Measurements from ENCODE around the gene POM121L2.

POM121L2 gene

GRCh38 chr6:27279513-27280063 is 32.5 kb downstream of the POM121L2 start:
- no CpG with 5 or more reads among the region's 24 CpGs for WGBS, 2 donors (ENCODE audit: extremely low coverage in 2 of 2, insufficient read length in 2 of 2, insufficient replicate concordance in 1 of 2)
- Histone ChIP-seq H3K4me1 (ENCODE audit: control insufficient read depth in 2 of 2, insufficient read depth in 1 of 2, low read depth in 1 of 2, low read length in 2 of 2) (peaks cover 0 to 2% of the 10 kb centered on the region in 2 donors), H3K4me2 (ENCODE audit: insufficient read depth, low read length, poor library complexity, severe bottlenecking) (peak overlapping the region; percentile 85), H3K4me3 (ENCODE audit: low read length in 2 of 2) (peak overlapping the region; percentile 51 to 83), H4K8ac (ENCODE audit: low read depth, low read length) (no peak overlapping the region), H4K91ac (ENCODE audit: low read depth, low read length, poor library complexity) (no peak overlapping the region), H3K14ac (ENCODE audit: low read length) (peak overlapping the region; percentile 12), H3K27ac (replicated peaks; ENCODE audit: low read length) (no peak overlapping the region), H3K79me1 (ENCODE audit: low read depth, low read length) (no peaks in the 10 kb centered on the region), H2AK5ac (ENCODE audit: low read depth, low read length) (no peak overlapping the region), H3K27me3 (ENCODE audit: control insufficient read depth in 3 of 3, insufficient read depth in 3 of 3, low read depth in 1 of 3, low read length in 3 of 3) (peaks cover 0 to 19% (median 0%) of the 10 kb centered on the region in 3 experiments), H3K4ac (ENCODE audit: low read length) (no peak overlapping the region), H2BK15ac (ENCODE audit: low read length) (no peak overlapping the region), H2BK12ac (ENCODE audit: low read length) (no peak overlapping the region), H2BK5ac (ENCODE audit: low read length) (no peak overlapping the region), H2BK120ac (ENCODE audit: low read depth, low read length) (no peak overlapping the region), H2AFZ (ENCODE audit: low read length) (peak overlapping the region; percentile 37), H3K9ac (ENCODE audit: low read depth, low read length, poor library complexity) (peak overlapping the region; percentile 79), H3K18ac (ENCODE audit: low read length) (peak overlapping the region; percentile 31), H3K9me3 (replicated peaks in 1 of 2; ENCODE audit: control insufficient read depth in 2 of 2, insufficient read depth in 1 of 2, low read depth in 1 of 2, low read length in 2 of 2) (peaks cover 0 to 4% of the 10 kb centered on the region in 2 donors), H3K36me3 (replicated peaks in 1 of 2; ENCODE audit: control insufficient read depth in 2 of 2, insufficient read depth in 2 of 2, low read length in 2 of 2) (no peaks in the 10 kb centered on the region), H3K23ac (ENCODE audit: low read depth, low read length, poor library complexity) (no peak overlapping the region)
- DNase-seq (ENCODE audit: low spot score), result no peak

GRCh38 chr6:27275025-27275956 is 36.8 kb downstream of the POM121L2 start:
- no peak overlapping the region for H3K4ac ChIP-seq (ENCODE audit: low read length)
- H3K9ac ChIP-seq (ENCODE audit: low read depth, low read length, poor library complexity), result no peak overlapping the region
- H3K79me1 ChIP-seq (ENCODE audit: low read depth, low read length), result no peaks in the 10 kb centered on the region
- no peak overlapping the region for H2BK12ac ChIP-seq (ENCODE audit: low read length)
- peak overlapping the region; percentile 33 for H3K4me2 ChIP-seq (ENCODE audit: insufficient read depth, low read length, poor library complexity, severe bottlenecking)
- no CpG with 5 or more reads among the region's 36 CpGs for WGBS, 2 donors (ENCODE audit: extremely low coverage in 2 of 2, insufficient read length in 2 of 2, insufficient replicate concordance in 1 of 2)
- H3K4me1 ChIP-seq (ENCODE audit: control insufficient read depth in 2 of 2, insufficient read depth in 1 of 2, low read depth in 1 of 2, low read length in 2 of 2), result peaks cover 0 to 2% of the 10 kb centered on the region in 2 donors
- H2BK120ac ChIP-seq (ENCODE audit: low read depth, low read length), result no peak overlapping the region
- no peak overlapping the region for H3K4me3 ChIP-seq (ENCODE audit: low read length in 2 of 2)
- no peak for DNase-seq (ENCODE audit: low spot score)
- no peak overlapping the region for H2AFZ ChIP-seq (ENCODE audit: low read length)
- H3K9me3 ChIP-seq (replicated peaks in 1 of 2; ENCODE audit: control insufficient read depth in 2 of 2, insufficient read depth in 1 of 2, low read depth in 1 of 2, low read length in 2 of 2), result peaks cover 0 to 2% of the 10 kb centered on the region in 2 donors
- no peak overlapping the region for H3K14ac ChIP-seq (ENCODE audit: low read length)
- H2BK5ac ChIP-seq (ENCODE audit: low read length), result no peak overlapping the region
- H4K91ac ChIP-seq (ENCODE audit: low read depth, low read length, poor library complexity), result no peak overlapping the region
- H3K27ac ChIP-seq (replicated peaks; ENCODE audit: low read length), result no peak overlapping the region
- no peak overlapping the region for H2BK15ac ChIP-seq (ENCODE audit: low read length)
- no peak overlapping the region for H3K18ac ChIP-seq (ENCODE audit: low read length)
- no peaks in the 10 kb centered on the region for H3K36me3 ChIP-seq (replicated peaks in 1 of 2; ENCODE audit: control insufficient read depth in 2 of 2, insufficient read depth in 2 of 2, low read length in 2 of 2)
- peaks cover 0 to 13% (median 0%) of the 10 kb centered on the region in 3 experiments for H3K27me3 ChIP-seq (ENCODE audit: control insufficient read depth in 3 of 3, insufficient read depth in 3 of 3, low read depth in 1 of 3, low read length in 3 of 3)
- H2AK5ac ChIP-seq (ENCODE audit: low read depth, low read length), result no peak overlapping the region
- H3K23ac ChIP-seq (ENCODE audit: low read depth, low read length, poor library complexity), result no peak overlapping the region
- no peak overlapping the region for H4K8ac ChIP-seq (ENCODE audit: low read depth, low read length)

- no peak overlapping the region for H3K14ac ChIP-seq (ENCODE audit: low read length)
- no peak for DNase-seq (ENCODE audit: low spot score)
- H2AFZ ChIP-seq (ENCODE audit: low read length), result no peak overlapping the region
- no peak overlapping the region for H3K27ac ChIP-seq (replicated peaks; ENCODE audit: low read length)
- H3K36me3 ChIP-seq (replicated peaks in 1 of 2; ENCODE audit: control insufficient read depth in 2 of 2, insufficient read depth in 2 of 2, low read length in 2 of 2), result no peaks in the 10 kb centered on the region
- no peak overlapping the region for H2BK5ac ChIP-seq (ENCODE audit: low read length)
- H3K27me3 ChIP-seq (ENCODE audit: control insufficient read depth in 3 of 3, insufficient read depth in 3 of 3, low read depth in 1 of 3, low read length in 3 of 3), result peaks cover 0 to 5% (median 0%) of the 10 kb centered on the region in 3 experiments
- H3K9ac ChIP-seq (ENCODE audit: low read depth, low read length, poor library complexity), result no peak overlapping the region
- no peak overlapping the region for H2BK12ac ChIP-seq (ENCODE audit: low read length)
- H3K4ac ChIP-seq (ENCODE audit: low read length), result no peak overlapping the region
- no peak overlapping the region for H3K4me2 ChIP-seq (ENCODE audit: insufficient read depth, low read length, poor library complexity, severe bottlenecking)
- WGBS, 2 donors (ENCODE audit: extremely low coverage in 2 of 2, insufficient read length in 2 of 2, insufficient replicate concordance in 1 of 2), result no CpG with 5 or more reads among the region's 11 CpGs
- H2AK5ac ChIP-seq (ENCODE audit: low read depth, low read length), result no peak overlapping the region
- H3K4me3 ChIP-seq (ENCODE audit: low read length in 2 of 2), result no peak overlapping the region
- H4K8ac ChIP-seq (ENCODE audit: low read depth, low read length), result no peak overlapping the region
- no peak overlapping the region for H3K18ac ChIP-seq (ENCODE audit: low read length)
- H4K91ac ChIP-seq (ENCODE audit: low read depth, low read length, poor library complexity), result no peak overlapping the region
- H3K4me1 ChIP-seq (ENCODE audit: control insufficient read depth in 2 of 2, insufficient read depth in 1 of 2, low read depth in 1 of 2, low read length in 2 of 2), result peaks cover 0 to 2% of the 10 kb centered on the region in 2 donors
- peaks cover 0 to 2% of the 10 kb centered on the region in 2 donors for H3K9me3 ChIP-seq (replicated peaks in 1 of 2; ENCODE audit: control insufficient read depth in 2 of 2, insufficient read depth in 1 of 2, low read depth in 1 of 2, low read length in 2 of 2)
- H2BK15ac ChIP-seq (ENCODE audit: low read length), result no peak overlapping the region
- H3K79me1 ChIP-seq (ENCODE audit: low read depth, low read length), result no peaks in the 10 kb centered on the region
- H2BK120ac ChIP-seq (ENCODE audit: low read depth, low read length), result no peak overlapping the region
- no peak overlapping the region for H3K23ac ChIP-seq (ENCODE audit: low read depth, low read length, poor library complexity)
Observed at GRCh38 chr6:27273783-27274182, 38.3 kb downstream of the POM121L2 start.

GRCh38 chr6:27268803-27269202 is 43.3 kb downstream of the POM121L2 start:
- Histone ChIP-seq H4K91ac (ENCODE audit: low read depth, low read length, poor library complexity) (no peak overlapping the region), H3K79me1 (ENCODE audit: low read depth, low read length) (no peaks in the 10 kb centered on the region), H3K36me3 (replicated peaks in 1 of 2; ENCODE audit: control insufficient read depth in 2 of 2, insufficient read depth in 2 of 2, low read length in 2 of 2) (no peaks in the 10 kb centered on the region), H2BK120ac (ENCODE audit: low read depth, low read length) (no peak overlapping the region), H3K4me3 (ENCODE audit: low read length in 2 of 2) (no peak overlapping the region), H3K14ac (ENCODE audit: low read length) (no peak overlapping the region), H3K18ac (ENCODE audit: low read length) (no peak overlapping the region), H4K8ac (ENCODE audit: low read depth, low read length) (no peak overlapping the region), H3K23ac (ENCODE audit: low read depth, low read length, poor library complexity) (no peak overlapping the region), H3K27me3 (ENCODE audit: control insufficient read depth in 3 of 3, insufficient read depth in 3 of 3, low read depth in 1 of 3, low read length in 3 of 3) (peaks cover 0 to 9% (median 0%) of the 10 kb centered on the region in 3 experiments), H3K4me2 (ENCODE audit: insufficient read depth, low read length, poor library complexity, severe bottlenecking) (no peak overlapping the region), H2BK15ac (ENCODE audit: low read length) (no peak overlapping the region), H3K27ac (replicated peaks; ENCODE audit: low read length) (no peak overlapping the region), H3K9ac (ENCODE audit: low read depth, low read length, poor library complexity) (no peak overlapping the region), H2AK5ac (ENCODE audit: low read depth, low read length) (no peak overlapping the region), H3K9me3 (replicated peaks in 1 of 2; ENCODE audit: control insufficient read depth in 2 of 2, insufficient read depth in 1 of 2, low read depth in 1 of 2, low read length in 2 of 2) (no peaks in the 10 kb centered on the region), H2BK5ac (ENCODE audit: low read length) (no peak overlapping the region), H3K4ac (ENCODE audit: low read length) (no peak overlapping the region), H3K4me1 (ENCODE audit: control insufficient read depth in 2 of 2, insufficient read depth in 1 of 2, low read depth in 1 of 2, low read length in 2 of 2) (peaks cover 0 to 4% of the 10 kb centered on the region in 2 donors), H2AFZ (ENCODE audit: low read length) (peak overlapping the region; percentile 56), H2BK12ac (ENCODE audit: low read length) (no peak overlapping the region)
- no CpG with 5 or more reads among the region's 14 CpGs for WGBS, 2 donors (ENCODE audit: extremely low coverage in 2 of 2, insufficient read length in 2 of 2, insufficient replicate concordance in 1 of 2)
- no peak for DNase-seq (ENCODE audit: low spot score)

Measured in neuronal stem cell (in vitro differentiated cells).